PC-9 (cell line): ENCODE measurements around the gene MRLN. TPM values are rescaled to one million over a fixed set of nuclear protein-coding genes. Genes with fewer than 3 reads are reported as not detected.

ENCODE experiments used
- BruUV-seq: library from RNA; stranded (reverse); fragments of 400-500 nt; replicated peaks from 2 replicates; lab custom pipeline; 2021; lab: Mats Ljungman, UMichigan
- CTCF ChIA-PET: fragments of 300-600 bp; sonication (Branson Sonifier 250); formaldehyde crosslinking; loops from one replicate; lab custom pipeline; 2022; ENCODE audit warnings: antibody characterized with exemption; lab: Charles Lee
- POLR2A ChIA-PET: fragments of 300-600 bp; sonication (Branson Sonifier 250); formaldehyde crosslinking; loops from one replicate; lab custom pipeline; 2022; ENCODE audit warnings: antibody characterized with exemption; ENCODE audit not compliant: unreplicated experiment; lab: Charles Lee
- DNase-seq, 2 experiments: peaks; one replicate each; pipeline versions ENCODE4 v3.0.0 to v3.0.0-alpha.2; 2015 to 2022; ENCODE audit warnings: mixed read lengths in 1 of 2
- H2AFZ ChIP-seq: fragments of 200-600 bp; sonication (generic); 2 replicates; pipeline ENCODE4 v1.8.1; 2017; ENCODE audit warnings: antibody characterized with exemption
- H3F3A ChIP-seq: fragments of 200-600 bp; sonication (generic); 2 replicates; pipeline ENCODE4 v1.8.1; 2017; ENCODE audit warnings: antibody characterized with exemption, mild to moderate bottlenecking, low read depth; ENCODE audit not compliant: insufficient read depth
- H3K27ac ChIP-seq: fragments of 200-600 bp; sonication (generic); 2 replicates; pipeline ENCODE4 v1.6.1; 2016; ENCODE audit warnings: mixed run types
- H3K27me3 ChIP-seq: fragments of 200-600 bp; sonication (generic); 2 replicates; pipeline ENCODE4 v1.6.1; 2016; ENCODE audit warnings: low read depth, mixed run types; ENCODE audit not compliant: insufficient read depth
- H3K36me3 ChIP-seq: fragments of 200-600 bp; sonication (generic); 2 replicates; pipeline ENCODE4 v1.6.1; 2016; ENCODE audit warnings: low read depth, mixed run types
- H3K4me1 ChIP-seq: fragments of 200-600 bp; sonication (generic); replicated peaks from 2 replicates; pipeline ENCODE4 v1.6.1; 2016; ENCODE audit warnings: mixed run types; ENCODE audit not compliant: insufficient read depth
- H3K4me2 ChIP-seq: fragments of 200-600 bp; sonication (generic); 2 replicates; pipeline ENCODE4 v1.6.1; 2017; ENCODE audit warnings: mixed run types
- H3K4me3 ChIP-seq: fragments of 200-600 bp; sonication (generic); 2 replicates; pipeline ENCODE4 v1.6.1; 2016; ENCODE audit warnings: mixed run types
- H3K79me2 ChIP-seq: fragments of 200-600 bp; sonication (generic); 2 replicates; pipeline ENCODE4 v1.6.1; 2017; ENCODE audit warnings: low read depth, mixed run types
- H3K9me2 ChIP-seq: fragments of 200-600 bp; sonication (generic); 2 replicates; pipeline ENCODE4 v1.8.1; 2017; ENCODE audit warnings: mild to moderate bottlenecking; ENCODE audit not compliant: insufficient read depth
- H3K9me3 ChIP-seq: fragments of 200-600 bp; sonication (generic); 2 replicates; pipeline ENCODE4 v1.8.1; 2016; ENCODE audit warnings: low read depth; ENCODE audit not compliant: insufficient read depth
- H4K20me1 ChIP-seq: fragments of 200-600 bp; sonication (generic); 2 replicates; pipeline ENCODE4 v1.8.1; 2017; ENCODE audit not compliant: insufficient read depth
- CTCF ChIP-seq: fragments of 200-600 bp; sonication (generic); conservative IDR thresholded peaks from 2 replicates; pipeline ENCODE4 v1.6.1; 2017; ENCODE audit warnings: mixed run types, antibody characterized with exemption, mild to moderate bottlenecking, moderate library complexity
- EZH2 ChIP-seq: fragments of 200-600 bp; sonication (generic); IDR thresholded peaks from 2 replicates; pipeline ENCODE4 v1.8.0; 2017; ENCODE audit warnings: antibody characterized with exemption, low read depth
- intact Hi-C: fragments of 100-400 bp; cut with micrococcal nuclease; formaldehyde crosslinking; loops from one replicate; pipeline ENCODE4 v1.10.0; 2022; ENCODE audit not compliant: unreplicated experiment
- total RNA-seq: library from RNA; stranded (reverse); gene quantifications from 2 replicates; pipeline ENCODE4 v1.2.3, GENCODE V29; 2021

Gene MRLN
- total RNA-seq, 1 experiment from 2014 or later, result not detected

- no peak overlapping the region for H3K4me3 ChIP-seq
- no peak overlapping the region for H3K27ac ChIP-seq
- H3F3A ChIP-seq, result no peaks in the 10 kb centered on the region
- no peaks in the 10 kb centered on the region for H3K9me3 ChIP-seq
- no peaks in the 10 kb centered on the region for H3K79me2 ChIP-seq
- H3K36me3 ChIP-seq, result no peaks in the 10 kb centered on the region
- no peak for DNase-seq
- no peaks in the 10 kb centered on the region for H3K9me2 ChIP-seq
- H3K4me2 ChIP-seq, result no peak overlapping the region
- TF ChIP-seq EZH2 (no peak), CTCF (no peak)
- H4K20me1 ChIP-seq, result no peaks in the 10 kb centered on the region
- no peaks in the 10 kb centered on the region for H3K27me3 ChIP-seq
- intact Hi-C loops, result no loop called here
- BruUV-seq, result no TSS peak
- H3K4me1 ChIP-seq, result no peaks in the 10 kb centered on the region
- ChIA-PET POLR2A (no interaction called here), CTCF (no interaction called here)
- no peak overlapping the region for H2AFZ ChIP-seq
Observed at GRCh38 chr10:59741583-59741982, 11.7 kb downstream of the MRLN start.

GRCh38 chr10:59741048-59741447 is 12.2 kb downstream of the MRLN start:
- no peaks in the 10 kb centered on the region for H3K27me3 ChIP-seq
- no peak overlapping the region for H3K4me3 ChIP-seq
- no peaks in the 10 kb centered on the region for H3K9me2 ChIP-seq
- H3K36me3 ChIP-seq, result no peaks in the 10 kb centered on the region
- H3K4me1 ChIP-seq, result no peaks in the 10 kb centered on the region
- CTCF ChIA-PET, result no interaction called here
- H4K20me1 ChIP-seq, result no peaks in the 10 kb centered on the region
- no peak overlapping the region for H2AFZ ChIP-seq
- no peaks in the 10 kb centered on the region for H3K9me3 ChIP-seq
- no TSS peak for BruUV-seq
- intact Hi-C loops, result no loop called here
- TF ChIP-seq CTCF (no peak), EZH2 (no peak)
- no peaks in the 10 kb centered on the region for H3F3A ChIP-seq
- H3K4me2 ChIP-seq, result no peak overlapping the region
- no peak overlapping the region for H3K27ac ChIP-seq
- no peak for DNase-seq
- no peaks in the 10 kb centered on the region for H3K79me2 ChIP-seq
- POLR2A ChIA-PET, result no interaction called here

GRCh38 chr10:59736749-59737148 is 16.5 kb downstream of the MRLN start:
- Histone ChIP-seq H3K4me2 (no peak overlapping the region), H4K20me1 (no peaks in the 10 kb centered on the region), H3K79me2 (no peaks in the 10 kb centered on the region), H3K4me3 (no peak overlapping the region), H3F3A (no peaks in the 10 kb centered on the region), H3K36me3 (no peaks in the 10 kb centered on the region), H3K9me2 (no peaks in the 10 kb centered on the region), H3K27ac (no peak overlapping the region), H3K27me3 (no peaks in the 10 kb centered on the region), H2AFZ (no peak overlapping the region), H3K9me3 (no peaks in the 10 kb centered on the region), H3K4me1 (no peaks in the 10 kb centered on the region)
- BruUV-seq, result no TSS peak
- intact Hi-C loops, result no loop called here
- ChIA-PET POLR2A (no interaction called here), CTCF (no interaction called here)
- TF ChIP-seq CTCF, result no peak
- TF ChIP-seq EZH2, result no peak
- DNase-seq, result no peak
